Right lobe of liver (tissue), 4 donors: ENCODE results near the gene KCNK5.

Source experiments
- CTCF ChIP-seq, 4 donors: fragments of 200-600 bp in 3 of 4; fragments of 450-650 bp in 1 of 4; IDR thresholded peaks; one replicate each; pipeline versions ENCODE4 v1.5.1 to v1.8.0; 2016 to 2022; ENCODE audit warnings: antibody characterized with exemption in 4 of 4, mild to moderate bottlenecking in 2 of 4
- POLR2A ChIP-seq: fragments of 450-650 bp; IDR thresholded peaks from one replicate; pipeline ENCODE4 v1.6.1; 2017; ENCODE audit warnings: antibody characterized with exemption, mild to moderate bottlenecking
- donor health status: DM: no; HTN: no; CAD: no.
- donor health status: DM: no; HTN: no; CAD: no.
- donor health status: DM: no; HTN: yes; CAD: no.

GRCh38 chr6:39197922-39198500, 31.3 kb downstream of the KCNK5 start:
- TF ChIP-seq CTCF (IDR thresholded peaks at IDR 0.05) (no peak), POLR2A (no peak)
